ENCODE results near the gene CHST12. TPM values are rescaled to one million over a fixed set of nuclear protein-coding genes. Genes with fewer than 3 reads are reported as not detected.

Gene CHST12
- total and polyA plus RNA-seq, 7 donors, result 6.6 to 12.0 (median 8.2) TPM

DNA sequence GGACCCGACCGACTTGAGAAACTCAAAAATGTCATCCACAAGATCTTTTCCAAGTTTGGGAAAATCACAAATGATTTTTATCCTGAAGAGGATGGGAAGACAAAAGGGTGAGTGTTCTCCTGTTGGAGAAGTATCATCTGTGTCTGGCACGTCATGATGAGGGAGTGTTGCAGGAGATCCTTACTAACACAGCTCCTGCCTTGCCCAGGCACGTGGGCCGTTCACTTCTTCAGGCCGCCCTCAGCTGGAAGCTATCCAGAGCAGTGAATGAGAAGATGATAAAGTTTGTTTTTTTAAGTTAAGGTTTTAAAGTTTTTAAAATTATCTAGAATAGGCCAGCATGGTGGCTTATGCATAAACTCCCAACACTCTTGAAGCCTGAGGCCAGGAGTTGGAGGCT lies 42.6 kb upstream of the CHST12 start:
- WGBS, 3 donors, result 75 to 80% (median 76%) methylated on average over 6 of the region's 6 CpGs

DNA sequence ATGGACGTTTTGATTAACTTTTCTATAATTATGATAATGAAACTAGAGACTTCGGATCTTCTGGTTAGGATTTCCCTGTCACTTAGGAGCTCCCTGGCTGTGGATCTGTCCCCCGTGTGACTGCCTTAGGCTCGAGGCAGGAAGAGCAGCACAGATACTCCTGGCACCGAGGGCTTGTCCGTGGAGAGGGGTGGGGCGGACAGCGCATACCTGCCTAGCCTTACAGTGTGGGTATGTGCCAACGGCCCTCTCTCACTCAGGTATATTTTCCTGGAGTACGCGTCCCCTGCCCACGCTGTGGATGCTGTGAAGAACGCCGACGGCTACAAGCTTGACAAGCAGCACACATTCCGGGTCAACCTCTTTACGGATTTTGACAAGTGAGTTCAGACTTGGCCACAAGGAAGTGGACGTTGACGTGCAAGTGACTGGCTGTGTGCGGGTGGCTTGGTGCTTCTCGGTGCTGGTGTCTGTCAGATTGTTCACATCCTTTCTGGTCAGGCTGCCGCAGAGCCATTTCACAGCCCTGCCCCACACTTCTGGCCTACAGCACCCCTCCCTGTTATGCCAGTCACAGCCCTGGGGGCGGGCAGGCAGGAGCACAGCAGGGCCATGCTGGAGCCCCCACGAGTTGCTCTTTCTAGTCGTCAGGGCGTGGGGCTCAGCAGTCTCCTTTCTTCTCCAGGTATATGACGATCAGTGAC lies 40.9 kb upstream of the CHST12 start:
- ATAC-seq, result no peak
- H3K4me3 ChIP-seq, result no peak overlapping the region
- no peaks in the 10 kb centered on the region for H3K9me3 ChIP-seq
- TF ChIP-seq, protein P1, sequence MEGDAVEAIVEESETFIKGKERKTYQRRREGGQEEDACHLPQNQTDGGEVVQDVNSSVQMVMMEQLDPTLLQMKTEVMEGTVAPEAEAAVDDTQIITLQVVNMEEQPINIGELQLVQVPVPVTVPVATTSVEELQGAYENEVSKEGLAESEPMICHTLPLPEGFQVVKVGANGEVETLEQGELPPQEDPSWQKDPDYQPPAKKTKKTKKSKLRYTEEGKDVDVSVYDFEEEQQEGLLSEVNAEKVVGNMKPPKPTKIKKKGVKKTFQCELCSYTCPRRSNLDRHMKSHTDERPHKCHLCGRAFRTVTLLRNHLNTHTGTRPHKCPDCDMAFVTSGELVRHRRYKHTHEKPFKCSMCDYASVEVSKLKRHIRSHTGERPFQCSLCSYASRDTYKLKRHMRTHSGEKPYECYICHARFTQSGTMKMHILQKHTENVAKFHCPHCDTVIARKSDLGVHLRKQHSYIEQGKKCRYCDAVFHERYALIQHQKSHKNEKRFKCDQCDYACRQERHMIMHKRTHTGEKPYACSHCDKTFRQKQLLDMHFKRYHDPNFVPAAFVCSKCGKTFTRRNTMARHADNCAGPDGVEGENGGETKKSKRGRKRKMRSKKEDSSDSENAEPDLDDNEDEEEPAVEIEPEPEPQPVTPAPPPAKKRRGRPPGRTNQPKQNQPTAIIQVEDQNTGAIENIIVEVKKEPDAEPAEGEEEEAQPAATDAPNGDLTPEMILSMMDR (IDR thresholded peaks at IDR 0.05), result no peak
- WGBS, 3 donors, result 92 to 93% (median 92%) methylated on average over 27 of the region's 27 CpGs
- intact Hi-C loops (cut with DNase I), result loop anchor here in 1 of 2 donors (5.0 kb wide), 1 partner anchor 35 kb away; no protein-coding TSS in a partner anchor
- H3K36me3 ChIP-seq (ENCODE audit: insufficient read depth in 1 of 2, low read depth in 1 of 2), result peaks cover 10 to 100% of the 10 kb centered on the region in 2 donors
- H3K4me1 ChIP-seq, result peaks cover 27% of the 10 kb centered on the region
- H3K27ac ChIP-seq, result no peak overlapping the region
- H3K27me3 ChIP-seq (ENCODE audit: insufficient read depth in 3 of 3, low read length in 2 of 3), result no peaks in the 10 kb centered on the region
- peak in 1 of 2 donors; percentile 28 for DNase-seq

More for the DNA sequence above, 42.6 kb upstream of the CHST12 start:
- no peaks in the 10 kb centered on the region for H3K27me3 ChIP-seq (ENCODE audit: insufficient read depth in 3 of 3, low read length in 2 of 3)
- H3K27ac ChIP-seq, result no peak overlapping the region
- DNase-seq (no peak), ATAC-seq (no peak)
- intact Hi-C loops (cut with DNase I), result loop anchor here in 1 of 2 donors (5.0 kb wide), 1 partner anchor 37 kb away; no protein-coding TSS in a partner anchor
- H3K4me3 ChIP-seq, result no peak overlapping the region
- H3K4me1 ChIP-seq, result peaks cover 43% of the 10 kb centered on the region
- peaks cover 8 to 93% of the 10 kb centered on the region in 2 donors for H3K36me3 ChIP-seq (ENCODE audit: insufficient read depth in 1 of 2, low read depth in 1 of 2)
- H3K9me3 ChIP-seq, result no peaks in the 10 kb centered on the region
- TF ChIP-seq, protein P1 (IDR thresholded peaks at IDR 0.05), result no peak

DNA sequence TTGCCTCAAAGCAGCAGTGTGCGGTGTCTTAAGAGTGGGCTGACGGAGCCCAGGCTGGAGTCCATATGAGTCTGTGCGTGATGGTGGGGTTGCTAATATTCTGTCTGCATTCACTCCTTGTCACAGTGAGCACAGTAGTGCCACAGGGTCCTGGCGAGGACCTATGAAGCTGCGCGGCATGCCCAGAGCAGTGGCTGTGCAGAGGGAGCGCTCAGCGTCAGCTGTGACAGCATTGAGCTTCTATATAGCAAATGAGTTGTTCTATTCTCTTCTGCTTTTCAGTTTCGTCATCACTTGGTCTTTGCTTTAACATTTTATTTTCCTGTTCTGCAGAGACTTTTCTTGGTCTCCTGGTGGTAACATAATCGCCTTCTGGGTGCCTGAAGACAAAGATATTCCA lies 34.3 kb upstream of the CHST12 start:
- WGBS, 3 donors, result 96 to 97% (median 96%) methylated on average over 10 of the region's 10 CpGs
- ATAC-seq (no peak), DNase-seq (no peak)
- peaks cover under 1% of the 10 kb centered on the region for H3K4me1 ChIP-seq
- H3K9me3 ChIP-seq, result no peaks in the 10 kb centered on the region
- intact Hi-C loops (cut with DNase I), result no loop called here
- TF ChIP-seq, protein P1 (IDR thresholded peaks at IDR 0.05), result no peak
- H3K27ac ChIP-seq, result no peak overlapping the region
- no peak overlapping the region for H3K4me3 ChIP-seq
- no peaks in the 10 kb centered on the region for H3K27me3 ChIP-seq (ENCODE audit: insufficient read depth in 3 of 3, low read length in 2 of 3)
- H3K36me3 ChIP-seq (ENCODE audit: insufficient read depth in 1 of 2, low read depth in 1 of 2), result peaks cover 5 to 99% of the 10 kb centered on the region in 2 donors

DNA sequence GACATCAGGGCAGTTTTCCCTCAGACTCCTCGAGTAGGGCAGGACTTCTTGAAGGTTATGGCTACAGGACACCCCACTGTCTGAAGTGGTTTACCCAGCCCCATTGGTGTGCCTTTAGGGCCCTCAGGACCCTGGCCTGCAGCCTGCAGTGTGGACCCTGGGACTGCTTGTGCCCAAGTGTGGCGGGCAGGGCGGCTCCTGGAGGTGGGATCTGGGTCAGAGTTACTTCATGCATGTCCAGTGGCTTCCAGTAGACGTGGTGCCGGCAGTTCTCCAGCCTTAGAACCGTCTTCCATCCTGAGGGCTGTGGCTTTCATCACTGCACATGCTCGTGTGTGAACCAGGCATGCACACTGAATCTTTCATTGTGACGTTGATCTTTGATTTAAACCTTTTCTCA lies 32.1 kb upstream of the CHST12 start:
- 85 to 91% (median 87%) methylated on average over 8 of the region's 8 CpGs for WGBS, 3 donors
- intact Hi-C loops (cut with DNase I), result no loop called here

More for the DNA sequence above, 32.1 kb upstream of the CHST12 start:
- Histone ChIP-seq H3K4me3 (no peak overlapping the region), H3K27me3 (ENCODE audit: insufficient read depth in 3 of 3, low read length in 2 of 3) (no peaks in the 10 kb centered on the region), H3K9me3 (no peaks in the 10 kb centered on the region), H3K27ac (no peak overlapping the region), H3K4me1 (peaks cover 7% of the 10 kb centered on the region), H3K36me3 (ENCODE audit: insufficient read depth in 1 of 2, low read depth in 1 of 2) (peaks cover 11 to 99% of the 10 kb centered on the region in 2 donors)
- DNase-seq (no peak), ATAC-seq (no peak)
- TF ChIP-seq, protein P1 (IDR thresholded peaks at IDR 0.05), result no peak

Data from psoas muscle (tissue), 8 donors.